ENCODE results near the gene FLII.

Gene FLII

DNA sequence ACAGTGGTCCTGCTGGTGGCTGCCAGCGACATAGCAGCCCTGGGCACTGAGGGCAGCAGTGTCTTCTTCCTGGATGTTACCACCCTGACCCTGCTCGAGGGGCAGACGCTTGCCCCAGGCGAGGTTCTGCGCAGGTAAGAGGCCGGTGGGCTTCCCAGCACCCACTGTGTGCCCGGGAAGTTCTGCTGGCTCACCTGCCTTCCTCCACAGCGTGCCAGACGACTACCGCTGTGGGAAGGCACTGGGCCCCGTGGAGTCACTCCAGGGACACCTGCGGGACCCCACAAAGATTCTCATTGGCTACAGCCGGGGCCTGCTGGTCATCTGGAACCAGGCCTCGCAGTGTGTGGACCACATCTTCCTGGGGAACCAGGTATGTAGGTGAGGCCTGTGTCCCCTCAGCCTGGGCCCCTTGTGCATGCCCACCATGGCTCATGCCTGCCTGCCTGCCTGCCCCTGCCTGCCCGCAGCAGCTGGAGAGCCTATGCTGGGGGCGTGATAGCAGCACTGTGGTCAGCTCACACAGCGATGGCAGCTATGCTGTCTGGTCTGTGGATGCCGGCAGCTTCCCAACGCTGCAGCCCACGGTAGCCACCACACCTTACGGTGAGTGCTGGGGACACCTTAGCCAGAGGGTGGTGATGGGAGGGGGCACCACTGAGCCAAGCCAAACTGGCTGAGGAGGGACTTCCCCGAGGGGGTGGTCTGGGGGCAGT is 24.6 kb downstream of the FLII start:
- no peaks in the 10 kb centered on the region for H3K27me3 ChIP-seq (ENCODE audit: insufficient read depth, poor library complexity, severe bottlenecking)
- no peak overlapping the region for H3K4me3 ChIP-seq (replicated peaks; ENCODE audit: insufficient read depth, low read length)
- DNase-seq (ENCODE audit: low read depth in 1 of 2, low spot score in 1 of 2), result no peak
- TF ChIP-seq, protein P1, sequence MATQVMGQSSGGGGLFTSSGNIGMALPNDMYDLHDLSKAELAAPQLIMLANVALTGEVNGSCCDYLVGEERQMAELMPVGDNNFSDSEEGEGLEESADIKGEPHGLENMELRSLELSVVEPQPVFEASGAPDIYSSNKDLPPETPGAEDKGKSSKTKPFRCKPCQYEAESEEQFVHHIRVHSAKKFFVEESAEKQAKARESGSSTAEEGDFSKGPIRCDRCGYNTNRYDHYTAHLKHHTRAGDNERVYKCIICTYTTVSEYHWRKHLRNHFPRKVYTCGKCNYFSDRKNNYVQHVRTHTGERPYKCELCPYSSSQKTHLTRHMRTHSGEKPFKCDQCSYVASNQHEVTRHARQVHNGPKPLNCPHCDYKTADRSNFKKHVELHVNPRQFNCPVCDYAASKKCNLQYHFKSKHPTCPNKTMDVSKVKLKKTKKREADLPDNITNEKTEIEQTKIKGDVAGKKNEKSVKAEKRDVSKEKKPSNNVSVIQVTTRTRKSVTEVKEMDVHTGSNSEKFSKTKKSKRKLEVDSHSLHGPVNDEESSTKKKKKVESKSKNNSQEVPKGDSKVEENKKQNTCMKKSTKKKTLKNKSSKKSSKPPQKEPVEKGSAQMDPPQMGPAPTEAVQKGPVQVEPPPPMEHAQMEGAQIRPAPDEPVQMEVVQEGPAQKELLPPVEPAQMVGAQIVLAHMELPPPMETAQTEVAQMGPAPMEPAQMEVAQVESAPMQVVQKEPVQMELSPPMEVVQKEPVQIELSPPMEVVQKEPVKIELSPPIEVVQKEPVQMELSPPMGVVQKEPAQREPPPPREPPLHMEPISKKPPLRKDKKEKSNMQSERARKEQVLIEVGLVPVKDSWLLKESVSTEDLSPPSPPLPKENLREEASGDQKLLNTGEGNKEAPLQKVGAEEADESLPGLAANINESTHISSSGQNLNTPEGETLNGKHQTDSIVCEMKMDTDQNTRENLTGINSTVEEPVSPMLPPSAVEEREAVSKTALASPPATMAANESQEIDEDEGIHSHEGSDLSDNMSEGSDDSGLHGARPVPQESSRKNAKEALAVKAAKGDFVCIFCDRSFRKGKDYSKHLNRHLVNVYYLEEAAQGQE (IDR thresholded peaks at IDR 0.05; ENCODE audit: insufficient replicate concordance, low read depth), result no peak
- no peak for TF ChIP-seq GABPA (IDR thresholded peaks at IDR 0.05; ENCODE audit: low read depth)
- TF ChIP-seq POLR2AphosphoS5 (IDR thresholded peaks at IDR 0.05; ENCODE audit: low read depth), result no peak
- no peak for TF ChIP-seq SPI1 (IDR thresholded peaks at IDR 0.05; ENCODE audit: borderline replicate concordance, low read depth)
- no peak for TF ChIP-seq CTCF (IDR thresholded peaks at IDR 0.05; ENCODE audit: insufficient read depth, low read length)
- H3K27ac ChIP-seq (replicated peaks), result no peak overlapping the region

DNA sequence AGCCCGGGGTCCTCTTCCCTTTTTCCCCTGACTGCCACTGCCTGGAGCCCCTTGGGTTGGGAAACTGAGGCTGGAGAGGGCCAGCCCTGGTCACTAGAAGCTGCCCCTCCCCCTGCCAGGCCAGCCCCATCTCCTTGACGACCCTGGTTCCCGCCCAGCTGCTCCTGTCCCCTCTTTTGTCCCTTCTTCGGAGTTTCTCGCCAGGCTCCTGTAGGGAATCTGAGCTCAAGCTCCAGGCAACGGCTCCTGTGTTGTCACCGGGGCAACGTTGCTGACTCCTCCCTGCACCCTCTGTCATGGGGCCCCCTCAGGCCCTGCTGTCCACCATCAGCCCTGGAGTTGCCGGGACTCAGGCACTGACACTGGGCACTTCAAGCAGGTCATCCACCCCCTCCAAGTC is 27.4 kb downstream of the FLII start:
- no peak overlapping the region for H3K27ac ChIP-seq (replicated peaks)
- no peaks in the 10 kb centered on the region for H3K27me3 ChIP-seq (ENCODE audit: insufficient read depth, poor library complexity, severe bottlenecking)
- TF ChIP-seq, protein P1 (IDR thresholded peaks at IDR 0.05; ENCODE audit: insufficient replicate concordance, low read depth), result no peak
- TF ChIP-seq SPI1 (IDR thresholded peaks at IDR 0.05; ENCODE audit: borderline replicate concordance, low read depth), result no peak
- no peak for TF ChIP-seq GABPA (IDR thresholded peaks at IDR 0.05; ENCODE audit: low read depth)
- no peak for TF ChIP-seq CTCF (IDR thresholded peaks at IDR 0.05; ENCODE audit: insufficient read depth, low read length)
- no peak overlapping the region for H3K4me3 ChIP-seq (replicated peaks; ENCODE audit: insufficient read depth, low read length)
- DNase-seq (ENCODE audit: low read depth in 1 of 2, low spot score in 1 of 2), result no peak

DNA sequence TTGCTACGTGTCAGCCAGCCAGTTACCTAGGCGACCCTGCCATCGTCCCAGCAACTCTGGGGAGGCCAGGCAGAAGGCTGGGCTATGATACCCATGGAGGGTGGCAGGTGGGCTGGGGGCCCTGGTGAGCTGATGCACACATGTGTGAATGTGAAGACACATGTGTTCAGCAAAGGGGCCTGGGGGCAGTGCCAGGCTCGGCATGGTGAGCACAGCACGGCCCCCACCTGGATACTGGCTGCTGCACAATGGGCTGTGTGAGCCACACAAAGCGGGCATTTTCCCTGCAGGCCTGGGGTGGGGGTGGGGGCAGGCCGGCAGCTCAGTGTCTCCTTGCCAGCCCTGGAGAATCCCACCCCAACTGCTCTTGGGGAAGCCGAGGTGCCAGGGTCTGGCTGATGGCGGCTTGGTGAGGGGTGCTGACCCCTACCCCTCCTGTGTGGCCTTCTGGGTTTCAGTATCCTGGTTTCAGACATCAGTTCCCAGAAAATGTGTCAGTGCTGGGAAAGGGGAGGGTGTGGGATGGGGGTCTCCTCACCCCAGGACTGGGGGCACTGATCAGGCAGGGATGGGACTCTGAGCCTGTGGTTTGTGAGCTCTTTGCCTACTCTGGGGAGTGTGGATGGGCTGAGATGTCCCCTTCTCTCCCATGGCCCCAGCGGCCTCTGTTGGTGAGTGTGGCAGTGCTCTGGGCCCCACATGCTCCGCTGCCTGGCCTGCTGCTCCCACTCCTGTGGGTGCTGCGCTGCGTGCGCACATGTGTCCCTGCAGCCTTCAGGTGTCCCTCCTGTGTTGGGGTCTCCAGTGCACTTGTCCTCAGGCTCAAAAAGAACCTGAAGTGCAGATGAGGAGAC is 28.0 kb downstream of the FLII start:
- Histone ChIP-seq H3K27ac (replicated peaks) (no peak overlapping the region), H3K27me3 (ENCODE audit: insufficient read depth, poor library complexity, severe bottlenecking) (no peaks in the 10 kb centered on the region), H3K4me3 (replicated peaks; ENCODE audit: insufficient read depth, low read length) (no peak overlapping the region)
- DNase-seq (ENCODE audit: low read depth in 1 of 2, low spot score in 1 of 2), result no peak
- TF ChIP-seq, protein P1 (IDR thresholded peaks at IDR 0.05; ENCODE audit: insufficient replicate concordance, low read depth), result no peak
- TF ChIP-seq GABPA (IDR thresholded peaks at IDR 0.05; ENCODE audit: low read depth), result no peak
- TF ChIP-seq POLR2AphosphoS5 (IDR thresholded peaks at IDR 0.05; ENCODE audit: low read depth), result no peak
- TF ChIP-seq CTCF (IDR thresholded peaks at IDR 0.05; ENCODE audit: insufficient read depth, low read length), result no peak
- TF ChIP-seq SPI1 (IDR thresholded peaks at IDR 0.05; ENCODE audit: borderline replicate concordance, low read depth), result no peak

Measured in HL-60 (cell line).